GM12878 (cell line): ENCODE measurements around the gene MMRN2. TPM values are rescaled to one million over a fixed set of nuclear protein-coding genes. Genes with fewer than 3 reads are reported as not detected.

ENCODE experiments used
- ATAC-seq: fragments of 200-7000 bp; cut with Tn5 transposase; 3 replicates; pipeline ENCODE4 v1.9.1; 2020; ENCODE audit warnings: mild to moderate bottlenecking, moderate library complexity
- BruUV-seq: library from RNA; stranded (reverse); fragments of 400-500 nt; replicated peaks from 2 replicates; lab custom pipeline; 2021; lab: Mats Ljungman, UMichigan
- CTCF ChIA-PET: fragments of 300-600 bp; sonication (Branson Sonifier 250); formaldehyde crosslinking; extraction: SDS; loops from one replicate; lab custom pipeline; 2021; ENCODE audit warnings: inconsistent platforms; lab: Yijun Ruan, JAX
- POLR2A ChIA-PET: fragments of 350-600 bp; formaldehyde crosslinking; extraction: SDS; loops from one replicate; lab custom pipeline; 2021; ENCODE audit warnings: inconsistent platforms; lab: Charles Lee
- RAD21 ChIA-PET: fragments of 300-600 bp; sonication (Branson Sonifier 250); formaldehyde crosslinking; loops from one replicate; lab custom pipeline; 2023; ENCODE audit warnings: antibody characterized with exemption; ENCODE audit not compliant: unreplicated experiment; lab: Charles Lee
- SMC1A ChIA-PET: fragments of 300-600 bp; sonication (Branson Sonifier 250); formaldehyde crosslinking; loops from one replicate; lab custom pipeline; 2023; ENCODE audit not compliant: unreplicated experiment, uncharacterized antibody; lab: Charles Lee
- DNase-seq: peaks from one replicate; pipeline ENCODE4 v3.0.0-alpha.2; 2011; ENCODE audit warnings: low read depth, low spot score
- FAIRE-seq: peaks from 3 replicates; lab custom pipeline; 2011; peaks lifted over from hg19 to GRCh38; lab: Jason Lieb, UNC
- H2AFZ ChIP-seq: 2 replicates; pipeline ENCODE4 v1.6.0; 2011; ENCODE audit warnings: low read depth, low read length, control low read depth; ENCODE audit not compliant: control insufficient read depth
- H3K27ac ChIP-seq: 2 replicates; pipeline ENCODE4 v1.5.1; 2011; ENCODE audit warnings: control low read depth; ENCODE audit not compliant: control insufficient read depth, insufficient read depth
- H3K27me3 ChIP-seq, 2 experiments: replicated peaks in 1 of 2; 2 replicates each; pipeline versions ENCODE4 v1.6.0 to v1.6.1; 2011; ENCODE audit warnings: low read length in 1 of 2; ENCODE audit not compliant: control insufficient read depth in 2 of 2, insufficient read depth in 2 of 2
- H3K36me3 ChIP-seq, 2 experiments: 2 replicates each; pipeline ENCODE4 v1.5.1; 2011; ENCODE audit warnings: low read length in 1 of 2; ENCODE audit not compliant: control insufficient read depth in 2 of 2, insufficient read depth in 2 of 2
- H3K4me1 ChIP-seq: 2 replicates; pipeline ENCODE4 v1.6.1; 2011; ENCODE audit warnings: mild to moderate bottlenecking, low read length, moderate library complexity, mixed read lengths; ENCODE audit not compliant: control insufficient read depth, insufficient read depth
- H3K4me2 ChIP-seq: 2 replicates; pipeline ENCODE4 v1.6.0; 2011; ENCODE audit warnings: control low read depth; ENCODE audit not compliant: control insufficient read depth, insufficient read depth
- H3K4me3 ChIP-seq: fragments of 200-600 bp; sonication (generic); 2 replicates; pipeline ENCODE4 v1.5.1; 2016
- H3K79me2 ChIP-seq: 2 replicates; pipeline ENCODE4 v1.6.0; 2011; ENCODE audit warnings: low read length; ENCODE audit not compliant: control insufficient read depth, insufficient read depth
- H3K9ac ChIP-seq: 2 replicates; pipeline ENCODE4 v1.8.0; 2011; ENCODE audit warnings: low read length, control low read depth, mixed read lengths; ENCODE audit not compliant: control insufficient read depth, insufficient read depth
- H3K9me3 ChIP-seq: replicated peaks from 3 replicates; pipeline ENCODE4 v1.5.1; 2011; ENCODE audit warnings: mild to moderate bottlenecking, low read length; ENCODE audit not compliant: control insufficient read depth, insufficient read depth
- H4K20me1 ChIP-seq: 2 replicates; pipeline ENCODE4 v1.6.0; 2011; ENCODE audit not compliant: control insufficient read depth, insufficient read depth
- CBFB ChIP-seq: IDR thresholded peaks from 2 replicates; pipeline ENCODE4 v1.6.1; 2016; ENCODE audit warnings: antibody characterized with exemption, low read depth
- HCFC1 ChIP-seq: fragments of 150-350 bp; IDR thresholded peaks from 2 replicates; pipeline ENCODE4 v1.6.1; 2014; ENCODE audit warnings: low read length
- MTA3 ChIP-seq: IDR thresholded peaks from 2 replicates; pipeline ENCODE4 v1.6.1; 2012; ENCODE audit warnings: low read length, inconsistent platforms, borderline replicate concordance
- MYB ChIP-seq: fragments of 150-350 bp; IDR thresholded peaks from 2 replicates; pipeline ENCODE4 v1.6.1; 2014; ENCODE audit warnings: mild to moderate bottlenecking, low read depth, low read length, borderline replicate concordance
- POLR2AphosphoS2 ChIP-seq: IDR thresholded peaks from 2 replicates; pipeline ENCODE4 v1.6.1; 2011; ENCODE audit warnings: low read depth, mild to moderate bottlenecking, low read length, improper control_type of control experiment, moderate library complexity
- SRF ChIP-seq, 2 experiments: IDR thresholded peaks; 2 replicates each; pipeline ENCODE4 v1.6.1; 2011; ENCODE audit warnings: low read depth in 2 of 2, low read length in 2 of 2, mild to moderate bottlenecking in 1 of 2, moderate library complexity in 1 of 2
- TAF1 ChIP-seq: IDR thresholded peaks from 2 replicates; pipeline ENCODE4 v1.6.1; 2011; ENCODE audit warnings: mild to moderate bottlenecking, low read depth, low read length, borderline replicate concordance
- WGBS: methylation state at CpG from one replicate; pipeline ENCODE4 v1.1.6; 2016; ENCODE audit warnings: low lambda C conversion rate; ENCODE audit not compliant: insufficient replicate concordance, insufficient coverage; ENCODE audit errors: missing lambda C conversion rate; 5-methylcytosine and 5-hydroxymethylcytosine counted together
- in situ Hi-C: fragments of 300-500 bp; cut with MboI; formaldehyde crosslinking; loops from 9 replicates; pipeline ENCODE4 v1.14.3; 2018; ENCODE audit warnings: mixed read lengths
- intact Hi-C: fragments of 100-400 bp; cut with micrococcal nuclease; formaldehyde crosslinking; loops from one replicate; pipeline ENCODE4 v1.14.2; 2022; ENCODE audit not compliant: unreplicated experiment
- polyA plus RNA-seq, 11 experiments: library from polyadenylated mRNA; depleted of rRNA in 4 of 11; unstranded in 6 of 11; stranded (reverse) in 5 of 11; fragments of >200 nt; fragmentation: Nextera tagmentation in 4 of 11; fragmentation: Illumina TruSeq in 1 of 11; extraction: Ambion mirVana in 4 of 11; extraction: Trizol in 1 of 11; gene quantifications; 1 replicate in 1 of 11; 2 replicates in 10 of 11; pipeline versions ENCODE4 v1.2.1 to v1.2.3, GENCODE V29; 2011 to 2016; ENCODE audit warnings: inconsistent platforms in 2 of 11, missing spikeins in 2 of 11, low read depth in 1 of 11
- total RNA-seq, 4 experiments: library from RNA; depleted of rRNA in 3 of 4; stranded (reverse); fragments of >200 nt in 3 of 4; fragmentation: Illumina TruSeq in 1 of 4; extraction: Trizol in 1 of 4; gene quantifications; 2 replicates each; pipeline versions ENCODE4 v1.2.1 to v1.2.3, GENCODE V29; 2013 to 2021

MMRN2 gene
- total and polyA plus RNA-seq, 10 of the 15 experiments (the other 5 are each of a cell fraction or from before 2014, with no cell fraction given) = 0.09 to 1.0 (median 0.54) TPM; not detected in 3

GRCh38 chr10:86955501-86956194 is 1.8 kb downstream of the MMRN2 start (continued):
- TF ChIP-seq POLR2AphosphoS2 = no peak
- TF ChIP-seq MYB = no peak
- no peak for TF ChIP-seq SRF (IDR thresholded peaks at IDR 0.05; ENCODE audit: low read depth in 2 of 2, low read length in 2 of 2)
- TF ChIP-seq CBFB = no peak
- TF ChIP-seq MTA3 = no peak

- no peak overlapping the region for H2AFZ ChIP-seq
- RAD21 ChIA-PET = no interaction called here
- H3K36me3 ChIP-seq = no peaks in the 10 kb centered on the region
- H3K27me3 ChIP-seq = no peaks in the 10 kb centered on the region
- no peak for ATAC-seq
- H3K79me2 ChIP-seq = no peaks in the 10 kb centered on the region
- in situ Hi-C loops = no loop called here
- TF ChIP-seq MTA3 = no peak
- TF ChIP-seq HCFC1 = no peak
- TF ChIP-seq TAF1 = no peak
- TF ChIP-seq, all 136 proteins: peak for 0
- Histone ChIP-seq H3K9me3 (no peaks in the 10 kb centered on the region; the same call in 2 of the 3 replicates), H3K9ac (no peak overlapping the region), H3K27ac (no peak overlapping the region), H3K4me2 (no peak overlapping the region), H3K4me3 (no peak overlapping the region), H3K4me1 (peaks cover 3% of the 10 kb centered on the region; the same call in 1 of the 2 replicates), H4K20me1 (no peaks in the 10 kb centered on the region)
- ChIA-PET SMC1A (no interaction called here), CTCF (no interaction called here), POLR2A (interaction anchor here (0.6 kb wide), 1 partner anchor 143 kb away, joined by 4 read pairs; no protein-coding TSS in a partner anchor)
- intact Hi-C loops = no loop called here
- BruUV-seq = no TSS peak
- FAIRE-seq (no peak), DNase-seq (no peak)
- 49% methylated on average over 13 of the region's 13 CpGs for WGBS
These were observed 2.5 kb downstream of the MMRN2 start for GRCh38 chr10:86954681-86955500.
